MM.1S (cell line): ENCODE data around the gene CREB3L1.

Experiments used
- DNase-seq: peaks from one replicate; pipeline ENCODE4 v3.0.0-alpha.2; 2015
- H2AFZ ChIP-seq: fragments of 300-600 bp; sonication (generic); 2 replicates; pipeline ENCODE4 v1.6.0; 2016; ENCODE audit warnings: antibody characterized with exemption, low read length
- H3F3A ChIP-seq: fragments of 300-600 bp; sonication (generic); 2 replicates; pipeline ENCODE4 v1.6.1; 2016; ENCODE audit warnings: mild to moderate bottlenecking, antibody characterized with exemption, low read length, moderate library complexity, mixed read lengths; ENCODE audit not compliant: insufficient read depth
- H3K27ac ChIP-seq: fragments of 300-600 bp; sonication (generic); 2 replicates; pipeline ENCODE4 v1.5.1; 2016; ENCODE audit warnings: mild to moderate bottlenecking, low read length
- H3K27me3 ChIP-seq: fragments of 300-600 bp; sonication (generic); replicated peaks from 2 replicates; pipeline ENCODE4 v1.6.0; 2016; ENCODE audit warnings: low read length; ENCODE audit not compliant: insufficient read depth
- H3K36me3 ChIP-seq: fragments of 300-600 bp; sonication (generic); replicated peaks from 2 replicates; pipeline ENCODE4 v1.6.1; 2016; ENCODE audit warnings: mild to moderate bottlenecking, low read length, mixed read lengths; ENCODE audit not compliant: insufficient read depth
- H3K4me1 ChIP-seq: fragments of 300-600 bp; sonication (generic); 2 replicates; pipeline ENCODE4 v1.6.1; 2016; ENCODE audit warnings: low read length, mixed read lengths
- H3K4me2 ChIP-seq: fragments of 300-600 bp; sonication (generic); 2 replicates; pipeline ENCODE4 v1.6.0; 2016; ENCODE audit warnings: low read depth, low read length
- H3K4me3 ChIP-seq: fragments of 300-600 bp; sonication (generic); 2 replicates; pipeline ENCODE4 v1.5.1; 2016; ENCODE audit warnings: low read length, mixed read lengths
- H3K79me2 ChIP-seq: fragments of 300-600 bp; sonication (generic); 2 replicates; pipeline ENCODE4 v1.6.1; 2016; ENCODE audit warnings: mixed run types, low read length, mixed read lengths
- H3K9ac ChIP-seq: fragments of 300-600 bp; sonication (generic); 2 replicates; pipeline ENCODE4 v1.6.1; 2016; ENCODE audit warnings: low read length, mixed read lengths
- H3K9me2 ChIP-seq: fragments of 300-600 bp; sonication (generic); replicated peaks from 2 replicates; pipeline ENCODE4 v1.6.1; 2016; ENCODE audit warnings: mild to moderate bottlenecking, low read length, mixed read lengths; ENCODE audit not compliant: insufficient read depth
- H3K9me3 ChIP-seq: fragments of 300-600 bp; sonication (generic); replicated peaks from 2 replicates; pipeline ENCODE4 v1.6.1; 2016; ENCODE audit warnings: mild to moderate bottlenecking, low read length, mixed read lengths; ENCODE audit not compliant: insufficient read depth
- H4K20me1 ChIP-seq: fragments of 300-600 bp; sonication (generic); 2 replicates; pipeline ENCODE4 v1.6.1; 2016; ENCODE audit warnings: mild to moderate bottlenecking, low read length, moderate library complexity, mixed read lengths; ENCODE audit not compliant: insufficient read depth
- CTCF ChIP-seq: fragments of 300-600 bp; sonication (generic); IDR thresholded peaks from 2 replicates; pipeline ENCODE4 v1.5.1; 2016; ENCODE audit warnings: antibody characterized with exemption, low read length, mixed read lengths
- EZH2 ChIP-seq: fragments of 300-600 bp; sonication (generic); optimal IDR thresholded peaks from 2 replicates; pipeline ENCODE3; 2017; ENCODE audit warnings: low read depth, mild to moderate bottlenecking, antibody characterized with exemption, low read length, mixed read lengths
- EZH2phosphoT487 ChIP-seq: fragments of 300-600 bp; sonication (generic); IDR thresholded peaks from 2 replicates; pipeline ENCODE4 v1.6.1; 2018; ENCODE audit warnings: antibody characterized with exemption, low read length

Gene CREB3L1

GRCh38 chr11:46339816-46340215 is 62.4 kb downstream of the CREB3L1 start:
- Histone ChIP-seq H3K27ac (no peak overlapping the region), H3K36me3 (no peaks in the 10 kb centered on the region), H3K79me2 (no peaks in the 10 kb centered on the region), H3K9me2 (no peaks in the 10 kb centered on the region), H3K4me3 (no peak overlapping the region), H3K9ac (no peak overlapping the region), H3F3A (no peaks in the 10 kb centered on the region), H2AFZ (no peak overlapping the region), H3K4me1 (no peaks in the 10 kb centered on the region), H3K4me2 (no peak overlapping the region), H4K20me1 (no peaks in the 10 kb centered on the region), H3K27me3 (peaks cover 43% of the 10 kb centered on the region), H3K9me3 (no peaks in the 10 kb centered on the region)
- TF ChIP-seq CTCF (no peak), EZH2 (no peak), EZH2phosphoT487 (no peak)
- no peak for DNase-seq

GRCh38 chr11:46341454-46341853 is 64.0 kb downstream of the CREB3L1 start:
- DNase-seq, result no peak
- Histone ChIP-seq H3K9me2 (no peaks in the 10 kb centered on the region), H3K4me3 (no peak overlapping the region), H3K9ac (no peak overlapping the region), H4K20me1 (no peaks in the 10 kb centered on the region), H3K27ac (no peak overlapping the region), H3K4me2 (no peak overlapping the region), H3F3A (no peaks in the 10 kb centered on the region), H2AFZ (no peak overlapping the region), H3K79me2 (no peaks in the 10 kb centered on the region), H3K27me3 (peaks cover 46% of the 10 kb centered on the region), H3K4me1 (no peaks in the 10 kb centered on the region), H3K36me3 (no peaks in the 10 kb centered on the region), H3K9me3 (no peaks in the 10 kb centered on the region)
- TF ChIP-seq EZH2phosphoT487 (no peak), CTCF (no peak), EZH2 (no peak)

GRCh38 chr11:46342239-46342638 is 64.8 kb downstream of the CREB3L1 start:
- peaks cover 50% of the 10 kb centered on the region for H3K27me3 ChIP-seq
- H3K79me2 ChIP-seq, result no peaks in the 10 kb centered on the region

More at GRCh38 chr11:46342239-46342638, 64.8 kb downstream of the CREB3L1 start:
- Histone ChIP-seq H2AFZ (no peak overlapping the region), H3K4me2 (no peak overlapping the region), H3K9me3 (no peaks in the 10 kb centered on the region), H3K27ac (no peak overlapping the region), H3K4me3 (no peak overlapping the region), H3K9me2 (no peaks in the 10 kb centered on the region), H4K20me1 (no peaks in the 10 kb centered on the region), H3K9ac (no peak overlapping the region), H3K36me3 (no peaks in the 10 kb centered on the region), H3K4me1 (no peaks in the 10 kb centered on the region), H3F3A (no peaks in the 10 kb centered on the region)
- TF ChIP-seq CTCF, result no peak
- no peak for TF ChIP-seq EZH2phosphoT487
- no peak for TF ChIP-seq EZH2
- no peak for DNase-seq
